ENCODE results near the gene PMS1.
"Not testable (repeated sequence)": the region's sequence is repeated elsewhere in the genome, so short reads cannot be mapped to it uniquely, and the experiment has no call there.

The PMS1 gene

DNA sequence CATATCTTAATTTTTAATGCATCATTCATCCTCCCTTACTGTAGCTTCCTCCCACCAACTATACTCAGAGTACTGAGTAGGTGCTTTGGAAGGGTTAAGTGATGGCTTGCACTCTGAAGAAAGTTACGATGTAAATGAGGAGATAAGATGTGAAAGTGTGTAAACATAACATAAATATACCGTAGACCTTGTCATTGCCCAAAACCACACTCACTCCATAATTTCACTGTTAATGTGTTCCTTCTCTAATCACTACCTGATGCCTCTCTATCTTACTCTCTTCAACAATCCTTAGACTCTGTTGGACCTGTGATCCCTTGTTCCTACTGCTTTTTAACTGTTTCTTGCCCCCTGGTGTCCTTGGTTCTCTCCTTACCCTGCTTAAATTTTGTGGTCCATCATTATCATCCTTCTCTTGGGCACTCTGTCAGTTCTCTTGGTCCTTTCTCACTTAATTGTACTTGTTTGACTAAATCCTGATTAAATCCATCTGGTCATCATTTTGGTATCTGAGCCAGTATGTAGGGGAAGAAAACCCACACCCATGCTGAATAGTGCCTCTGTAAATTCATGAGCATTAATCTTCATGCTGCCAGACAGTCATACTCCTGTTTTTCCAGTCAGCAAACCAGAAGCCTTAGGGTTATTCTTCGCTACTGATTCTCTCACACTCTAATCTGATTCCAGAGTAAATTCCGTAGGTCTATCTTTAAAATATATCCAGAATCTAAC lies 45.0 kb downstream of the PMS1 start:
- Histone ChIP-seq H3K4me1 (ENCODE audit: low read depth, poor library complexity, severe bottlenecking) (no peaks in the 10 kb centered on the region), H3K9ac (no peak overlapping the region), H2AFZ (ENCODE audit: low read depth) (no peak overlapping the region), H3K36me3 (ENCODE audit: insufficient read depth) (no peaks in the 10 kb centered on the region), H3K27me3 (ENCODE audit: insufficient read depth, low read depth) (no peaks in the 10 kb centered on the region), H3K79me2 (ENCODE audit: insufficient read depth, low read depth) (no peaks in the 10 kb centered on the region), H3K27ac (no peak overlapping the region), H4K20me1 (ENCODE audit: insufficient read depth) (no peaks in the 10 kb centered on the region), H3K4me3 (IDR thresholded peaks at IDR 0.05; ENCODE audit: insufficient read depth, low read depth, low read length) (no peak overlapping the region), H3K4me2 (no peak overlapping the region)
- TF ChIP-seq, protein P1, sequence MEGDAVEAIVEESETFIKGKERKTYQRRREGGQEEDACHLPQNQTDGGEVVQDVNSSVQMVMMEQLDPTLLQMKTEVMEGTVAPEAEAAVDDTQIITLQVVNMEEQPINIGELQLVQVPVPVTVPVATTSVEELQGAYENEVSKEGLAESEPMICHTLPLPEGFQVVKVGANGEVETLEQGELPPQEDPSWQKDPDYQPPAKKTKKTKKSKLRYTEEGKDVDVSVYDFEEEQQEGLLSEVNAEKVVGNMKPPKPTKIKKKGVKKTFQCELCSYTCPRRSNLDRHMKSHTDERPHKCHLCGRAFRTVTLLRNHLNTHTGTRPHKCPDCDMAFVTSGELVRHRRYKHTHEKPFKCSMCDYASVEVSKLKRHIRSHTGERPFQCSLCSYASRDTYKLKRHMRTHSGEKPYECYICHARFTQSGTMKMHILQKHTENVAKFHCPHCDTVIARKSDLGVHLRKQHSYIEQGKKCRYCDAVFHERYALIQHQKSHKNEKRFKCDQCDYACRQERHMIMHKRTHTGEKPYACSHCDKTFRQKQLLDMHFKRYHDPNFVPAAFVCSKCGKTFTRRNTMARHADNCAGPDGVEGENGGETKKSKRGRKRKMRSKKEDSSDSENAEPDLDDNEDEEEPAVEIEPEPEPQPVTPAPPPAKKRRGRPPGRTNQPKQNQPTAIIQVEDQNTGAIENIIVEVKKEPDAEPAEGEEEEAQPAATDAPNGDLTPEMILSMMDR (conservative IDR thresholded peaks at IDR 0.05; ENCODE audit: low read depth, low read length): no peak

DNA sequence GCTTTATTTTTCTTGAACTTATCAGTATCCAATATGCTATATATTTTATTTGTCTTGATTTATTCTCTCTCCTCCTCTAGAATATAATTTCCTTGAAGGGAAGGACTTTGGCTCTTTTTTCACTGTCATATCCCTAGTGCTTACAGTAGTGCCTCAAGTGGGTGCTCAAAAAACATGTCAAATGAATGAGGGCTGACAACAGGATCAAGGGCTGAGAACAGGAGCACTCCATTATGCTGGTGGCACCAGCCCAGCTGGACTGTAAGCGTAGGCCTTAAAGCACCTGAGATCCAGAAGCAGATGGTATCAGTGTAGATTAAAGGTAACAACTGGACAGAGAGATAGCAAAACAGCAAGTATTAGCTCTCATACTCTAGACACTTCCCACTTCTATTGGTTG lies 46.3 kb downstream of the PMS1 start:
- Histone ChIP-seq H3K79me2 (ENCODE audit: insufficient read depth, low read depth) (no peaks in the 10 kb centered on the region), H3K36me3 (ENCODE audit: insufficient read depth) (no peaks in the 10 kb centered on the region), H3K27ac (no peak overlapping the region)

DNA sequence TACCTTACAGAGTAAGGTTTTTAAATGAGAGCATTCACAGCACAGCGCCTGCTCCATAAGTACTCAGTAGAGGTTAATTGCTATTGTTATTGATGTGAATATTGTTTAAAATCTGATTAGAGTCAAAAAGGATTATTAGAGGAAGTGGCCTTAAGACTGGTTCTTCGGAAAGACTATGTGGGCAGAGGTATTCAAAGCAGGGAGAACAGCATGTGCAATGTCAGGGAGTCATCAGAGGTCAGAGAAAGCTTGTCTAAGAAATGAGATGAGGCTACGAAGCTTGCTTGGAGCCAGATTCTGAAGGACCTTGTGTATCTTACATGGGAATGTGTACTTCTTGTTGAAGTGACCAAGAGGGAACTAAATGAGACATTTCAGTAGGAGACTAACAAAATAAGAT lies 49.8 kb downstream of the PMS1 start:
- H3K4me2 ChIP-seq: no peak overlapping the region
- no peak overlapping the region for H3K4me3 ChIP-seq (IDR thresholded peaks at IDR 0.05; ENCODE audit: insufficient read depth, low read depth, low read length)
- no peaks in the 10 kb centered on the region for H3K27me3 ChIP-seq (ENCODE audit: insufficient read depth, low read depth)
- H3K9ac ChIP-seq: no peak overlapping the region
- TF ChIP-seq, protein P1 (conservative IDR thresholded peaks at IDR 0.05; ENCODE audit: low read depth, low read length): no peak
- no peak overlapping the region for H3K27ac ChIP-seq
- no peaks in the 10 kb centered on the region for H3K36me3 ChIP-seq (ENCODE audit: insufficient read depth)
- no peaks in the 10 kb centered on the region for H4K20me1 ChIP-seq (ENCODE audit: insufficient read depth)
- H3K79me2 ChIP-seq (ENCODE audit: insufficient read depth, low read depth): no peaks in the 10 kb centered on the region
- peaks cover 19% of the 10 kb centered on the region for H3K4me1 ChIP-seq (ENCODE audit: low read depth, poor library complexity, severe bottlenecking)
- no peak overlapping the region for H2AFZ ChIP-seq (ENCODE audit: low read depth)

More for the DNA sequence above, 46.3 kb downstream of the PMS1 start:
- no peaks in the 10 kb centered on the region for H4K20me1 ChIP-seq (ENCODE audit: insufficient read depth)
- peaks cover 3% of the 10 kb centered on the region for H3K4me1 ChIP-seq (ENCODE audit: low read depth, poor library complexity, severe bottlenecking)
- no peak overlapping the region for H3K4me3 ChIP-seq (IDR thresholded peaks at IDR 0.05; ENCODE audit: insufficient read depth, low read depth, low read length)
- no peak overlapping the region for H2AFZ ChIP-seq (ENCODE audit: low read depth)
- TF ChIP-seq, protein P1 (conservative IDR thresholded peaks at IDR 0.05; ENCODE audit: low read depth, low read length): no peak
- no peak overlapping the region for H3K9ac ChIP-seq
- H3K4me2 ChIP-seq: no peak overlapping the region
- H3K27me3 ChIP-seq (ENCODE audit: insufficient read depth, low read depth): no peaks in the 10 kb centered on the region

DNA sequence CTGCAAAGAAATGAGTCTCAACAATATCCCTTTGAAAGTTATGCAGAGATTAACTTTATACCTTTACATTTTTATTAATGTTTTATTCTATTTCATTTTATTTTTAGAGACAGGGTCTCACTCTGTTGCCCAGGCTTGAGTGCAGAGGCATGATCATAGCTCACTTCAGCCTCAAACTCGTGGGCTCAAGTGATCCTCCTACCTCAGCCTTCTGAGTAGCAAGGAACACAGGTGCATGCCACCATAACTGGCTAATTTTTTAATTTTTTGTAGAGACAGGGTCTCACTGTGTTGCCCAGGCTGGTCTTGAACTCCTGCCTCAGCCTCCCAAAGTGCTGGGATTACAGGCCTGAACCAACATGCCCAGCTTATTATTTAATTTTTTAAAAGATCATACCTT lies 50.4 kb downstream of the PMS1 start:
- H3K9ac ChIP-seq; H3K27ac ChIP-seq; H3K79me2 ChIP-seq (ENCODE audit: insufficient read depth, low read depth); H4K20me1 ChIP-seq (ENCODE audit: insufficient read depth); H3K27me3 ChIP-seq (ENCODE audit: insufficient read depth, low read depth); H2AFZ ChIP-seq (ENCODE audit: low read depth); H3K4me2 ChIP-seq; H3K4me3 ChIP-seq (IDR thresholded peaks at IDR 0.05; ENCODE audit: insufficient read depth, low read depth, low read length); H3K36me3 ChIP-seq (ENCODE audit: insufficient read depth): not testable (repeated sequence)
- H3K4me1 ChIP-seq (ENCODE audit: low read depth, poor library complexity, severe bottlenecking): peaks cover 19% of the 10 kb centered on the region

DNA sequence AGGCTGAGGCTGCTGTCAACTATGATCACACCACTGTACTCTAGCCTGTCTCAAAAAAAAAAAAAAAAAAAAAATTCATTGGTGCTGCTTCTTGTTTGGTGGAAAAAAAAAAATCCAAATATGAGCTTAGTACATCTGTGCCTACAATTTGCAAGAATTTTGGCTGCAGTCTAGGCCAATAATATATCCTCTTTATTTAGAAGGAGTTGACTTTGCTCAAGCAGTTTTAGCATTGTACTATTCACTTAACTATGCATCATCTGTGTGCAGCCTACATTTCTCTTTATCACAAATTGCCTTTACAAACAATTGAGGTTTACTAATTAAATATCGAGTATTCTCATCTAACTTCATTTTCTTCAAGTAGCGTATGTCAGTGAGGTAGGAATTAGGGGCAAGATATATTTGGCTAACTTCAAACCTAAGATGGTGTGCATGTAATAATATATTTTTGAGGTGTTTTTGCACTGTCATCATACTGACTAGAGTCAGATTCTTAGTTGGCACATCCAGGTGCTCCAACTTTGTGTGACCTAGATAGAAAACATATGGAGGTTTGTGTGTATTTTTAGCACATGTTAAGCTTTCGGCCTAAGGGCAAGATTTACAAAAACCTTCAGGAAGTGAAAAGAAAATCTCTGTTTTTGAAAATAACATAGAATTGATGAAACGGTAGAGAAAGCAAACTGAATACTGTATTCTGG lies 51.8 kb downstream of the PMS1 start:
- H3K9ac ChIP-seq: no peak overlapping the region
- peak overlapping the region; percentile 33 for H3K4me2 ChIP-seq
- no peak overlapping the region for H3K4me3 ChIP-seq (IDR thresholded peaks at IDR 0.05; ENCODE audit: insufficient read depth, low read depth, low read length)
- H3K36me3 ChIP-seq (ENCODE audit: insufficient read depth): no peaks in the 10 kb centered on the region
- no peaks in the 10 kb centered on the region for H3K79me2 ChIP-seq (ENCODE audit: insufficient read depth, low read depth)
- TF ChIP-seq, protein P1 (conservative IDR thresholded peaks at IDR 0.05; ENCODE audit: low read depth, low read length): no peak
- H3K4me1 ChIP-seq (ENCODE audit: low read depth, poor library complexity, severe bottlenecking): peaks cover 30% of the 10 kb centered on the region
- no peaks in the 10 kb centered on the region for H3K27me3 ChIP-seq (ENCODE audit: insufficient read depth, low read depth)
- no peaks in the 10 kb centered on the region for H4K20me1 ChIP-seq (ENCODE audit: insufficient read depth)
- H2AFZ ChIP-seq (ENCODE audit: low read depth): no peak overlapping the region
- peak overlapping the region; percentile 37; the same call in 1 of the 2 replicates for H3K27ac ChIP-seq
